HepG2 (cell line): ENCODE results near the gene PLEKHG4B.

Source experiments
- HHEX ChIP-seq: IDR thresholded peaks from 2 replicates; pipeline ENCODE4 v1.6.1; 2016; ENCODE audit warnings: control low read depth
- JUN ChIP-seq: sonication (generic); formaldehyde crosslinking; IDR thresholded peaks from 2 replicates; pipeline ENCODE4 v1.4.0; 2020; ENCODE audit warnings: mild to moderate bottlenecking, missing genetic modification reagents
- KDM1A ChIP-seq: IDR thresholded peaks from 2 replicates; pipeline ENCODE4 v1.6.1; 2016; ENCODE audit warnings: missing compliant biosample characterization
- KLF16 ChIP-seq, 2 experiments: sonication (generic) in 1 of 2; formaldehyde crosslinking in 1 of 2; IDR thresholded peaks; 2 replicates each; pipeline versions ENCODE4 v1.6.1 to v1.8.0; 2016 to 2023; ENCODE audit warnings: missing genetic modification reagents in 2 of 2, missing compliant biosample characterization in 1 of 2
- MYC ChIP-seq: sonication (generic); formaldehyde crosslinking; IDR thresholded peaks from 2 replicates; pipeline ENCODE4 v1.9.0; 2021; ENCODE audit warnings: missing genetic modification reagents, borderline replicate concordance
- SNRNP70 ChIP-seq: fragments of 200-400 bp; formaldehyde crosslinking; IDR thresholded peaks from 2 replicates; pipeline ENCODE4 v1.6.1; 2017; ENCODE audit warnings: mild to moderate bottlenecking, low read depth, low read length, moderate library complexity
- TF ChIP-seq, protein P1 (sequence below): sonication (generic); formaldehyde crosslinking; IDR thresholded peaks from 2 replicates; pipeline ENCODE4 v1.5.1; 2020; ENCODE audit warnings: mild to moderate bottlenecking, missing genetic modification reagents, borderline replicate concordance
- TF ChIP-seq, protein P2 (sequence below), 2 experiments: IDR thresholded peaks; 2 replicates each; pipeline ENCODE4 v1.6.1; 2011 to 2012; ENCODE audit warnings: low read length in 2 of 2, borderline replicate concordance in 1 of 2, low read depth in 1 of 2, mild to moderate bottlenecking in 1 of 2, moderate library complexity in 1 of 2
- TF ChIP-seq, protein P3 (sequence below): sonication (generic); formaldehyde crosslinking; IDR thresholded peaks from 2 replicates; pipeline ENCODE4 v1.8.1; 2022; ENCODE audit warnings: mild to moderate bottlenecking, missing genetic modification reagents
- TF ChIP-seq, protein P4 (sequence below): sonication (generic); formaldehyde crosslinking; IDR thresholded peaks from 2 replicates; pipeline ENCODE4 v1.5.0; 2020; ENCODE audit warnings: mild to moderate bottlenecking, missing genetic modification reagents, moderate library complexity

DNA sequence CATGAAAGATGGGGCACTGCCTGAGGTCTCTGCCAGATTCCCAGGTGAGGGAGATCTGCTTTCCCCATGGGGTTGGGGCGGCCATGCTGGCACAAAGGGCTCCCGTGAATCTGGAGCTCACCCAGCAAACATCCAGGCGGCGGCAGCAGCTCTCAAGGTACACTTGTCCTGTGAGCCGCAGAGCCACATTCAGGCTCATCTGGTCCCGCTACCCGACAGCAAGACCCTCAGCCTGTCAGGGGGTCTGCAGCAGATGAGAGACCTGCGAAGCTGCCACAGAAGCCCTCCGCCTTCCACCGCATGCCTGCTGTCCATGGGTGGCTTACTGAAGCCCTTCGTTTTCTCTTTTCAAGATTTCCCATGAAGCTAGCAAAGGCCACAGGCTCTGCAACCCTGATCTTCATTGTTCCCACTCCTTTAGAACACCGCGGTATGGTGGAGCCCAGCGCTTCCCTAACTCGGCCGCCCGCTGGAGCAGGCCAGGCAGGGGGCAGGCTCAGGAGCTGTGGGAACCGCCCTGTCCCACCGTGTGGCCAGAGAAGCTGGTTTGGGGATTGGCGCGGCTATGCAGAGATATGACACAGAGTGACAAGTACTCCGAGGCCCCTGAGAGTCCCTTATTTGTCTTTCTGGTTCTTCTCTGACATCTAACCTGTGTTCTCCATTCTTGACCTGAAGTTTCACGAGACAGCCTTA is 108.1 kb downstream of the PLEKHG4B start:
- TF ChIP-seq JUN (CRISPR knock-in tag) (no peak), SNRNP70 (no peak), HHEX (CRISPR knock-in tag) (no peak), KDM1A (CRISPR knock-in tag) (no peak), KLF16 (CRISPR knock-in tag; IDR thresholded peaks at IDR 0.05) (no peak), MYC (CRISPR knock-in tag) (no peak)
- TF ChIP-seq, protein P1, sequence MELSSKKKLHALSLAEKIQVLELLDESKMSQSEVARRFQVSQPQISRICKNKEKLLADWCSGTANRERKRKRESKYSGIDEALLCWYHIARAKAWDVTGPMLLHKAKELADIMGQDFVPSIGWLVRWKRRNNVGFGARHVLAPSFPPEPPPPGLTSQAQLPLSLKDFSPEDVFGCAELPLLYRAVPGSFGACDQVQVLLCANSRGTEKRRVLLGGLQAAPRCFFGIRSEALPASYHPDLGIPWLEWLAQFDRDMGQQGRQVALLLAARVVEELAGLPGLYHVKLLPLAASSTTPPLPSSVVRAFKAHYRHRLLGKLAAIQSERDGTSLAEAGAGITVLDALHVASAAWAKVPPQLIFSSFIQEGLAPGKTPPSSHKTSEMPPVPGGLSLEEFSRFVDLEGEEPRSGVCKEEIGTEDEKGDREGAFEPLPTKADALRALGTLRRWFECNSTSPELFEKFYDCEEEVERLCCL (CRISPR knock-in tag): no peak
- TF ChIP-seq, protein P2, sequence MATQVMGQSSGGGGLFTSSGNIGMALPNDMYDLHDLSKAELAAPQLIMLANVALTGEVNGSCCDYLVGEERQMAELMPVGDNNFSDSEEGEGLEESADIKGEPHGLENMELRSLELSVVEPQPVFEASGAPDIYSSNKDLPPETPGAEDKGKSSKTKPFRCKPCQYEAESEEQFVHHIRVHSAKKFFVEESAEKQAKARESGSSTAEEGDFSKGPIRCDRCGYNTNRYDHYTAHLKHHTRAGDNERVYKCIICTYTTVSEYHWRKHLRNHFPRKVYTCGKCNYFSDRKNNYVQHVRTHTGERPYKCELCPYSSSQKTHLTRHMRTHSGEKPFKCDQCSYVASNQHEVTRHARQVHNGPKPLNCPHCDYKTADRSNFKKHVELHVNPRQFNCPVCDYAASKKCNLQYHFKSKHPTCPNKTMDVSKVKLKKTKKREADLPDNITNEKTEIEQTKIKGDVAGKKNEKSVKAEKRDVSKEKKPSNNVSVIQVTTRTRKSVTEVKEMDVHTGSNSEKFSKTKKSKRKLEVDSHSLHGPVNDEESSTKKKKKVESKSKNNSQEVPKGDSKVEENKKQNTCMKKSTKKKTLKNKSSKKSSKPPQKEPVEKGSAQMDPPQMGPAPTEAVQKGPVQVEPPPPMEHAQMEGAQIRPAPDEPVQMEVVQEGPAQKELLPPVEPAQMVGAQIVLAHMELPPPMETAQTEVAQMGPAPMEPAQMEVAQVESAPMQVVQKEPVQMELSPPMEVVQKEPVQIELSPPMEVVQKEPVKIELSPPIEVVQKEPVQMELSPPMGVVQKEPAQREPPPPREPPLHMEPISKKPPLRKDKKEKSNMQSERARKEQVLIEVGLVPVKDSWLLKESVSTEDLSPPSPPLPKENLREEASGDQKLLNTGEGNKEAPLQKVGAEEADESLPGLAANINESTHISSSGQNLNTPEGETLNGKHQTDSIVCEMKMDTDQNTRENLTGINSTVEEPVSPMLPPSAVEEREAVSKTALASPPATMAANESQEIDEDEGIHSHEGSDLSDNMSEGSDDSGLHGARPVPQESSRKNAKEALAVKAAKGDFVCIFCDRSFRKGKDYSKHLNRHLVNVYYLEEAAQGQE (IDR thresholded peaks at IDR 0.05; ENCODE audit: borderline replicate concordance in 1 of 2, low read depth in 1 of 2, low read length in 2 of 2): no peak
- TF ChIP-seq, protein P3, sequence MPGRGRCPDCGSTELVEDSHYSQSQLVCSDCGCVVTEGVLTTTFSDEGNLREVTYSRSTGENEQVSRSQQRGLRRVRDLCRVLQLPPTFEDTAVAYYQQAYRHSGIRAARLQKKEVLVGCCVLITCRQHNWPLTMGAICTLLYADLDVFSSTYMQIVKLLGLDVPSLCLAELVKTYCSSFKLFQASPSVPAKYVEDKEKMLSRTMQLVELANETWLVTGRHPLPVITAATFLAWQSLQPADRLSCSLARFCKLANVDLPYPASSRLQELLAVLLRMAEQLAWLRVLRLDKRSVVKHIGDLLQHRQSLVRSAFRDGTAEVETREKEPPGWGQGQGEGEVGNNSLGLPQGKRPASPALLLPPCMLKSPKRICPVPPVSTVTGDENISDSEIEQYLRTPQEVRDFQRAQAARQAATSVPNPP (CRISPR knock-in tag): no peak
- TF ChIP-seq, protein P4, sequence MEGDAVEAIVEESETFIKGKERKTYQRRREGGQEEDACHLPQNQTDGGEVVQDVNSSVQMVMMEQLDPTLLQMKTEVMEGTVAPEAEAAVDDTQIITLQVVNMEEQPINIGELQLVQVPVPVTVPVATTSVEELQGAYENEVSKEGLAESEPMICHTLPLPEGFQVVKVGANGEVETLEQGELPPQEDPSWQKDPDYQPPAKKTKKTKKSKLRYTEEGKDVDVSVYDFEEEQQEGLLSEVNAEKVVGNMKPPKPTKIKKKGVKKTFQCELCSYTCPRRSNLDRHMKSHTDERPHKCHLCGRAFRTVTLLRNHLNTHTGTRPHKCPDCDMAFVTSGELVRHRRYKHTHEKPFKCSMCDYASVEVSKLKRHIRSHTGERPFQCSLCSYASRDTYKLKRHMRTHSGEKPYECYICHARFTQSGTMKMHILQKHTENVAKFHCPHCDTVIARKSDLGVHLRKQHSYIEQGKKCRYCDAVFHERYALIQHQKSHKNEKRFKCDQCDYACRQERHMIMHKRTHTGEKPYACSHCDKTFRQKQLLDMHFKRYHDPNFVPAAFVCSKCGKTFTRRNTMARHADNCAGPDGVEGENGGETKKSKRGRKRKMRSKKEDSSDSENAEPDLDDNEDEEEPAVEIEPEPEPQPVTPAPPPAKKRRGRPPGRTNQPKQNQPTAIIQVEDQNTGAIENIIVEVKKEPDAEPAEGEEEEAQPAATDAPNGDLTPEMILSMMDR (CRISPR knock-in tag): no peak
